HPDE6-E6E7 (cell line): Measurements from ENCODE around the gene ARMC9.
"Not testable (repeated sequence)": the region's sequence is repeated elsewhere in the genome, so short reads cannot be mapped to it uniquely, and the experiment has no call there.

Source experiments
- DNase-seq: peaks from one replicate; pipeline ENCODE4 v3.0.0; 2011; ENCODE audit warnings: missing footprints; ENCODE audit errors: extremely low spot score

The ARMC9 gene

DNA sequence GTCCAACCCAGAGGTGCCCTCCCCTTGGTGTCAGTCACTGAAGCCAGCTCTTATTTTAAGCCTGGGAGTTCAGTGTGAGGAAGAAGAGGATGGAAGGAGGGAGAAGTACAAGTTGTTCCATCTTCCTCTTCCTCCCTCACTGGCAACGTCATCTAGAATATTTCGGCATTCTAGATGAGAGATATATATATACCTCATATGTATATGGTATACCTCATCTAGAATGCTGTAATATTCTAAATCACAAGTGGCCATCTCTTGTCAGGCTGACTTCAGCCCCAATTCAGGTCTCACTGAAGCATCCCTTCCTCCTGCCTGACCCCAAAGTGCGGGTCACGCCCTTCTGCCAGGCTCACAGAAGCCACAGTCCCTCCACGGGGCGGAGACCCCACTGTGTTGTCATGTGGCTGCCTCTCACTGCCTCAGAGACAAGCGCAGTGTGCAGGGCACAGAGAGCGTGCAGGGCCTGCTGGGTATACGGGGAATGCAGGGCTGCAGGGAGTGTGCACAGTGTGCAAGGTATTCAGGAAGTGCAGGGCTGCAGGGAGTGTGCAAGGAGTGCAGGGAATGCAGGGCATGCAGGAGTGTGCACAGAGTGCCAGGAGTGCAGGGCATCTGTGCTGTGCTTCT is 164.2 kb downstream of the ARMC9 start:
- no peak for DNase-seq

DNA sequence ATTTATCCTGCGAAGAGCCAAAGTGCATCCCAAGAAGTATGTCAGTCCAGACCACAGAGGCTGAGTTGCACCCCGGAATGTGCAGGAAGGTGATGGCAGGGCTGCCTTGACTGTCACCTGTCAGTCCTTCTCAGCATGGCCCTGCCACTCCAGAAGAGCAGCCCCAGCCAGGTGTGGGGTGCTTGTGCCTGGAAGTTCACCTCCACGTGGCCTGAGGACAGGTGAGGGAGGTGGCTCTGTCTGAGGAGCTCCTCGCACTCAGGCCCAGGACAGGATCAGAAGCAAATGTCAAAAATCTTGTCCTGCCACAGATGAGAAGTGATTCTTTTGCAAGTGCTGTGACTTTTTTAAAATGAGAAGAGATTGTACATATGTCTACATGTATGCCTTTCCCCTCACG is 165.6 kb downstream of the ARMC9 start:
- no peak for DNase-seq

DNA sequence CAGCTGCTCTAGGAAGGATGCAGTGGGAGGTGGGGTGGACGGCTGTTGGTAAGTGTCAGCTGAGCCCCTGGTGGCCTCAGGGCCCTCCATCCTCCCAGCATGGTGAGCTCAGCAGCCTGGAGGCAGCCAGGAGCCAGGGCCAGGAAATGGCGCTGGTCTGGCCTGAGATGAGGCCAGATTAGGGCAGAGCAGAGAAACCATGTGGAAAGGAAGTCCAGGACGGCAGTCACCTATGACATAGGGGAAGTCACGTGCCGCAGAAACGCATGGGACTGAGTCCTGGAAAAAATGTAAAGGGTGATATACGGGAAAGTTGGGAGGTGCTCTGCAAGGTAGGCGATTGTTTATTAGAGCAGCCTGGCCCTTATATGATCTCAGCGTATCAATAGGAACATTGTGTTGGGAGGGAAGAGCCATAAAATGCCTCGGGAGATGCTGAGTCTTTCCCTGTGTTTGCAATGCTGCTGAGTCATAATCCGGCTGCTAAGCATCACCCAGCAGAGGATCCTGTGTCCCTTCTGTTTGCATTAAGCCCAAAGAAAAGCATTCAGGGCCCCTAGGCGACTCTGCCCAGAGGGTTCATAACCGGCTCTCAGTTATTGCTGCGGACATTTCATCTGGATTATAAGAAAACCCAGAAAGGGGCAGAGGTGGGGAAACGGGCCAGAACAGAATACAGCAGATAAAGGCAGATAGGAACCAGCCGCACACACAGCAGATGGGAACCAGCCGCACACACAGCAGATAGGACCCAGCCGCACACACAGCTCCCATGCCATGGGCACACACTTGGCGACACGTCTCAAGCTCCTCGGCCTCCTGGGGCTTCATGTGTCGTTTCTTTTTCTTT is 166.8 kb downstream of the ARMC9 start:
- DNase-seq = peak; percentile 94

DNA sequence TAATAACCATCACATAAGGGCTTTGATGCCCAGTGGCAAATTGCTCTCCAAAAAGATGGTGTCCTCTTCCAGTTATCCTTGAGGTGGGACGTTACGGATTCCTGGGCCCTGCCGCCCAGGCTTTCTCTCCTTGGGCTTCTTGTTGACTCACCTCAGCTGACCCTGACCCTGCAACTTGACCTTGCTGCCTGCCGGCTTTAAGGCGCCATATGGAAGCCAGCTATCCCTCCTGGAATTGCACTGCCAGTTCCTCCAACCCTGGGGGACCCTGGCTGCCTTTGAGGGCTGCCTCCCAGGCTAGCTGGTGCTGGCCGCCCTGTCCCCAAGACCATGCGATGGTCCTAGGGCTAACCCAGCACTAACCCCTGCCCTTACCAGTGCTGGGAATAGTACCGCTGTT is 168.7 kb downstream of the ARMC9 start:
- DNase-seq = no peak

DNA sequence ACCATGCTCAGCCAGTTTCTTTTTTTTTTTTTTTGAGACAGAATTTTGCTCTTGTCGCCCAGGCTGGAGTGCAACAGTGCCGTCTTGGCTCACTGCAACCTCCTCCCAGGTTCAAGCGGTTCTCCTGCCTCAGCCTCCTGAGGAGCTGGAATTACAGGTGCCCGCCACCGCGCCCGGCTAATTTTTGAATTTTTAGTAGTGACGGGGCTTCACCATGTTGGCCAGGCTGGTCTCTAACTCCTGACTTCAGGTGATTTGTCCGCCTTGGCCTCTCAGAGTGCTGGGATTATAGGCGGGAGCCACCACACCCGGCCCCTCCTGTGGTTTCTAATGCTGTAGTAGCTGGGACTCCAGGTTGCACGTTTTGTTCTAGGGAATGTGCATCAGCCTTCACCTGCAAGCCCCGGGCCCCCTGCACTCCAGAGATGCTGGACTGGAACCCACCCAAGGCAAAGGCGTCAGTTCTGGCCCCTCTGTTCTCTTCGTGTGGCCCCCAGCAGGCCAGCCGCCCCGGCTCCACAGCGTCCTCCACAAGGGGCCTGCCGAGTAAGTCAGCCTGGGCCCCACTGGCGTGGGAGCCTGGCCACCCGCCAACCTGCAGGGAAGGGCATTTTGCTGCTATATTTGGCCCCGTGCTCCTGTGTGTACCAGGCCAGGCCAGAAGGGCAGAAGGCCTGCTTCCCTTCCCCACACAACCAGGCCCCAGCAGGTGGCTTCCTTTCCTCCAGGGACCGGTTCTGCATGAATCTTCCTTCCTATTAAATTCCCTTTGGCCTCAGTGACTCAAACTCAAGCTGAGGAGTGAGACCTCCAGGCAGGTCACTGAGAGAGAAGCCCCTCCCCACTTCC is 171.4 kb downstream of the ARMC9 start:
- DNase-seq = no peak

DNA sequence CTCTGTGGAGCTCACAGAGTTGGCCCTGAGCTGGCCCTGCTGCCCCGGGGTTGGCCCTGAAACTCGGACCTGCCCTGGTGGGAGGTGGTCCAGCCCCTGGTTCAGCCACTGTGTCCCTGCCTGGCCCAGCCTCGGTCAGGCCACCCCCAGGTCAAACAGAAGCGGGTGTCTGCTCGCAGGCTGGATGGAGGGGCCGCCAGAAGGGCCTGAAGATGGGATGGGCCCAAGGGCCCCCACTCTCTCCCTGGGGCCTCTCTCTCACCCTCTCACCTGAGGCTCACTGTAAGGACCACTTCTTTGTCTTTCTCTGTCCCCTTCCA is 172.0 kb downstream of the ARMC9 start:
- DNase-seq = no peak

DNA sequence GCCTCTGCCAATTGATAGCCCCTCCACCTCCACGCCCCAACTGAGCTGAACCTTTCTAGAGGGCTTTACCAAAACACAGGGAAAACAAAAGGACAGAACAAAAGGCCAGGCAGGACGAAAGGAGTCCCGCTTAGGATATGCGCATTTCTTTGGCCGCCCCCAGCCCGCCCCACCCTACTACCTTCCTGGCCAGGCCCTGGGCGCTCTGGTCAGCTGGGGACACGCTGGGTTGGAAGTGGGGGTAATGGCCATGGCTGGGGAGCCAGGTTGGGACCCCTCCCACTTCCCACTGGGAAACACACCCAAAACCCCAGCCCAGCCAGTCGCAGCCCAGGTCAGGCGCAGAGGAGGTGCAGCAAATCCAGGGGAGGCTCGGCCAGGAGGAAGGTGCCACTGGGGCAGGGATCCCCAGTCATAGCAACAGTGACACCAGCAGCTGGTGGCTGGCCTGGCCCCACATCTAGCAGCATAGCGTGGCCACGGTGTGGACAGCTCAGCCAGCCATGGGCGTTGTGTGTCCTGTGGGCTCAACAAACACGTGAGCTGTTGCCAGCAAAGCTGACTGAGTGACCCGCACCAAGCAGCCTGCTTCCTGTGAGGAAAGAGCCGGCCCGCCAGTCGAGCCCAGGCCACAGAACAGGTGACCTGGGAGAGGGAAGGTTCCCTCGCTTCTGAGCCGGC is 172.5 kb downstream of the ARMC9 start:
- no peak for DNase-seq

DNA sequence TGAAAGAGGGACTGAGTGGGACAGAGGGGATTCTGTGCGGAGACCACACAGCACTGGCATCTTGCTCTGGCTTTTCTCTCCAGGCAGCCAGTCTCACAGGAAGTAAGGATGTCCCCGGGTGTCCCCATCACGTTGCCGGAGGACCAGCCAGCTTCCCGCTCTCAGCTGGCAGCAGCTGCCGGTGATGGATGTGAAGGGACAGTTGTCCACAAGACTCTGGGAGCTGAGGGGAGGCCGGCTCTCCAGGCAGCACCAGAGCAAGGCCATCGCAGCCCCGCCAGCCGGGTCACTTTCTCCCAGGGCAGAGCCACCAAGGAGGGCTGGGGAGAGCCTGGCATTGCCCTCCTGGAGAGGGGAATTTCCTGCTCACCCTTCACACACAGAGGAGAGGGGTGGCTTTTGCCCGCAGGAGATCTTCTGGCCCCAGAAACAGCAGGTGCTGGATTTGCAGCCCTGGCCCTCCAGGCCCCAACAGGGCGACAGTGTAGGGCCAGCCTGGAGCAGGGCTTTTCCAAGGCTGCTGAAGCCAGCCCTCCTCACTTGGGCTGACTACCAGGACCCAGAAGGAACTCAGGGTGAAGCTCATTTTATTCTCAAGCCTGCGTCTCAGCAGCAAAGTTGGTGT is 173.1 kb downstream of the ARMC9 start:
- no peak for DNase-seq

DNA sequence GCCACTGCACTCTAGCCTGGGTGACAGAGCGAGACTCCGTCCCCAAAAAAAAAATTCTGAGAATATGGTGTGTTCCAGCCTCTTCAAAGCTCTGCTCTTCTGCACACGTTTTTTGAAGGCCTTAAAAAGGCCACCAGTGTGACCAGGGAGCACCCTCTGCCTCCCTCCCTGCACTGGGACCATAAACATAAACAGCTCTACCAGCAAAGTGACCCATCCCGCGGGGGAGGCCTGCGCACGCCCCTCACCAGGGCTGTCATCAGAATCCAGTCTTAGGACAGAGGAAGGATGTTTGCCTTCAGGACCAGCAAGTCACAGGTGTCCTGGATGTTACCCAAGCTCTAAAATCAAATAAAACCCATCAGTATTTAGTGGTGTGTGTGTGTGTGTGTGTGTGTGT is 173.9 kb downstream of the ARMC9 start:
- no peak for DNase-seq

DNA sequence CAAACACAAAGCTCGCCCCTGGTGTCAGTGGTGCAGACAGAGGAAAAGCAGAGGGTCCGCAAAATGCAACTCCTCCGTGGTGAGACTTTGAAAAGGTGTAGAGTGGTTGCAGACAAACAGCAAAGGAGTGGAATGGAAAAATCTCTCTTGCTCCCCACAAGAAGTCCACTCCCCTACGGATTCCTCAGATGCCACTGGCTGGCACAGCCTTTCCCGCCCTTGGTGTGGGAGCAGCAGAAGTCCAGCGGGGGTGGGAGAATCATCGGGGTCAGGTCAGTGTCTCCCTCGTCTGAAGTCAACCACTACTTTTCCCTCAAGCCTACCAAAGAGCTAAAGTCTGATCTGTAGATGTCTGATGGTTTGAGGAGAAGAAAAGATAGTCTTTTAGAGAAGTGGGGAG is 174.8 kb downstream of the ARMC9 start:
- no peak for DNase-seq

DNA sequence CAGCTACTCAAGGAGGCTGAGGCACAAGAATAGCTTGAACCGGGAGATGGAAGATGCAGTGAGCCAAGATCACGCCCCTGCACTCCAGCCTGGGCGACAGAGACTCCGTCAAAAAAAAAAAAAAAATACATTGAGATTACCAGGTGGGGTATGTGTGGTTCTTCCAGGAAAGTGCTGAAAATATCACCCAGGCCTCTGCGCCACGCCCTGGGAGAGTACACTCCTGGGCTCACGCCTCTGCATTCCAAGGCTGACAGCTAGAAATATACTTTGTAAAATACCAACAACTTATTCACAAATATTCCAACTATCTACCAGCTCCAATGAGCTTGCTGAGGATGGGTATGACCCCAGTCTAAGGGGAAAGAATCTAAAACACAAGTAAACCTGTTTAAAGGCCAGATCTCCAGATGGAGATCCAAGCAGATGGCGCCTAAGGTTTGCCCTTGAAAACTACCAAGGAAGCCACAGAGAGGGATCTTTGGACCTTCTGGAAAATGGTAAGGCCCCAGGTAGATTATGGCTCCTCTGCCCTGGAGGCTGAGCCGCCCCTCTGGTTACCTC is 175.4 kb downstream of the ARMC9 start:
- DNase-seq = no peak

DNA sequence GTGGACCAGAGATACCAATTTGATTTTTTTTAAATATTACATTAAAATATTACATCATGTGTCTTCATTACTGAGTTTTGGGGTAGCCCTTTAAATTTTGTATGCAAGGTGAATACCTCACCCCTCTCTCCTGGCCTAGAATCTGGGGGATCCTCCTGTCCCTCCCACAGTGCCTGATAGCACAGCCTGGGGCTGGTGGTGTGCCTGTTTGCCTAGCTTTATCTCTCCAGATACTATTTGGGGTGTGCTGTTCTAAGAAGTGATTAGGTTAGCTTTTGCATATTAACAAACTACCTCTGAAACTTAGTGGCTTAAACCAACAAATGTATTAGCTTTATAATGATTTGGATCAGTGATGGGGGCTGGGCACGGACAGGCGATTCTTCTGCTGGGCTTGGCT is 176.3 kb downstream of the ARMC9 start:
- DNase-seq = no peak

DNA sequence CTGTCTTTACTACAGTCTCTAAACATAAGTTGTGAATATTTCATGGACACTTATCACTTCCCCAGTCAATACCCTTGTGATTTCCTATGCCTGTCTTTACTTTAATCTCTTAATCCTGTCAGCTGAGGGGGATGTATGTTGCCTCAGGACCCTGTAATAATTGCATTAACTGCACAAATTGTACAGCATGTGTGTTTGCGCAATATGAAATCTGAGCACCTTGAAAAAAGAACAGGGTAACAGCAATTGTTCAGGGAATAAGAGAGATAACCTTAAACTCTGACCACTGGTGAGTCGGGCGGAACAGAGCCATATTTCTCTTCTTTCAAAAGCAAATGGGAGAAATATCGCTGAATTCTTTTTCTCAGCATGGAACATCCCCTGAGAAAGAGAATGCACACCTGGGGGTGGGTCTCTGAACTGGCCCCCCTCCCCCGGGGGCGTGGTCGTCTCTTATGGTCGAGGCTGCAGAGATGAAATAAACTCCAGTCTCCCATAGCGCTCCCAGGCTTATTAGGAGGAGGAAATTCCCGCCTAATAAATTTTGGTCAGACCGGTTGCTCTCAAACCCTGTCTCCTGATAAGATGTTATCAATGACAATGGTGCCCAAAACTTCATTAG is 177.7 kb downstream of the ARMC9 start:
- not testable (repeated sequence) for DNase-seq

DNA sequence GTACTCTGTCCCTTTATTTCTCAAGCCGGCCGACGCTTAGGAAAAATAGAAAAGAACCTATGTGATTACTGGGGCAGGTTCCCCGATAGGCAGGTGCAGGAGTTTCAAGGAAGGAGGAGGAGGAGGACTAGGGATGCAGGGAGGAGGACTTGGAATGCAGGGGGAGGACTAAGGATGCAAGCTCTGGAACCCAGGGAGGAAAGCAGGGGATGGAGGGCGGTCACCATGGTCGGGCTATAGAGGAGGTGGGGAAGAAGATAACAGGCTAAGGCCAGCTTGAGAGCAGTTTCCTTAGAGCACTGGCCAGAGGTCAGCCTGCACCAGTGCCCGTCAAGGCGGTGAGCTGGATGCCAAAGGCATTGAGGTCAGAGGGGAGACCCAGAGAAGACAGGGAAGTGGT is 178.4 kb downstream of the ARMC9 start:
- no peak for DNase-seq

DNA sequence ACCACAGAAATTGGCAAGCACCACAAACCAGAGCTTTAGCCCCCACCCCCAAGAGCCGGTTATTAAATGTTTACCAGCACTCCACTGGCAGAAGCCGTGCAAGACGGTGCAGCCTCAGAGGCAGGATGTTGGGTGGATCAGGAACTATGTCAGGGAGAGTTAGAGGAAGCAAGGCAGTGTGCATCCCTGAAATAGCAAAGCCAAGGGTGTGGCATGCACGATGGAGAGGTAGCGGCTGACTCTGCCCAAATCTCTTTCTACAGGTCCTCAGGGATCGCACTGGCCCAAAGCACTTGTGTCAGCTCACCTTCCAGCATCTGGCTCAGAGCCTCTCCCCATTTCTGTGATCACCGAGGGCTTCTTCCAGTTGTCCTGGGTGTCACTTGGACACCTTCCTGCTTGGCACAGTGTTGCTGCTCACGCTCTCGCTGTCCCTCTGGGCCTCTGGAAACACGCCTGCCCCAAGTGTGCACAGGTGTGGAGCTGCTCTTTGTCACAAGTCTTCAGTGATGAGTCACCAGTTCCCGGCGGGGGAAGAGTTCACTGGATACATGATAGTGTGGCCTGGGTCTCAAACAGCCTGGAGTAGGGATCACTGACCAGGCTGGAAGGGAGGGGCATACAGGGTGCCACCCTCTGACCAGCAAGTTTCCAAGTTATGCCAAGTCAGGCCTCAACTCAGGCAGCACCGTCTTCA is 179.7 kb downstream of the ARMC9 start:
- no peak for DNase-seq

DNA sequence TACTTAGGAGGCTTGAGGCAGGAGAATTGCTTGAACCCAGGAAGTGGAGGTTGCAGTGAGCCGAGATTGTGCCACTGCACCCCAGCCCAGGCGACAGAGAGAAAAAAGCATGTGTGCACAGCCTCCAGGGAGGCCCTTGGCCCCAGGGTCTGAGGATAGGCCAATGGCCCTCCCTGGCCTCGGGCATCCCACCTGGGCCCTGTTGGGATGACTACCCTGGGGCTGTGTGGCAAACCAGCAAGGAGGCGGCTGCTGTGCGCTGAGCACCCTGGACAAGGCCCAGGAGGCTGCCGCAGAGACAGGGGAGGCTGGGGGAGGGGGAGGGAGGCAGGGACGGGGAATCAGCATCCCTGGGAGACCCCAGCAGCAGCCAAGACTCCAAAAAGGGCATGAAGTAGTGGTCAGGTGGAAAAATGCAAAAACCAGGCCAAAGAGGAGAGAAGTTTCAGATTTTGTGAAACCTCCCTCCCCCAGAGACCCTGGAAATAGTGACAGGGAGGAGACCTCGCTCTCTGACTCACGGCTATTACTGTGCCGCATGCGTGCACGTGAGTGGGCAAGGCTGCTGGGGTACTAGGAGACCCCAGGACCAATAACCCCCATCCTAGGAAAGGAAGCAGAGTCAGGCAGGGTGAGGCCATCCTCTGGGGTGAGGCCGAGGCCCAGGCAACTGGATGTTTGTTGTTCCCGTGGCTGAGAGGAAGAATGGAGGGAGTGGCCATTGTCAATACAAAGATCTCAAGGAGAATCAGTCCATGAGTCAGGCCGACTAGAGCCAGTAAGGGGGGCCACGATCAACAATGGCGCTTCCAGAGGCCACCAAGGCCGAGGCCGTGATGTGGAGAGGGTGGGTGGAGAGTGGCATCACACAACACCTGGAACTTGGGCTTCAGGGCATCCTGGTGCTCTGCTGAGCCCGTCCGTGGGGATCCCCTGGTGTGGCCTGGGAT is 181.1 kb downstream of the ARMC9 start:
- no peak for DNase-seq

DNA sequence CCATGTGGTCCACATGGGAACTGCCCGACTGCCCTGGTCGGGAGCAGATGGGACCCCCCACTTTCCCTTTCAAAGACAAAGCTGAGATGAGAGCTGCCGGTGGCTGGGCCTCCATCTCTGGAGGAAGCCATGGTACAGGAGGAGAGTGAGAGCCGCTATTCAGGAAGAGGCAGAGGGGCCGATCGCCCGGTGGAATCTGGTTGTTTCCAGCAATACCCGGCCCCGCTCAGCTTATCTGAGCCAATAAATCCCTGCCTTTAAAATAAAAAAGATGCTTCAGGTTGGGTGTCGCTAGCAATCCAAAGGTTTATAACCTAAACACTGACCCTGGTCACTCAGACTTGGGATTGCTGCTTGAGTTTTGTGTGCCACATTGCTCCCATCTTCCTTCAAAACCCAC is 181.9 kb downstream of the ARMC9 start:
- DNase-seq = no peak

DNA sequence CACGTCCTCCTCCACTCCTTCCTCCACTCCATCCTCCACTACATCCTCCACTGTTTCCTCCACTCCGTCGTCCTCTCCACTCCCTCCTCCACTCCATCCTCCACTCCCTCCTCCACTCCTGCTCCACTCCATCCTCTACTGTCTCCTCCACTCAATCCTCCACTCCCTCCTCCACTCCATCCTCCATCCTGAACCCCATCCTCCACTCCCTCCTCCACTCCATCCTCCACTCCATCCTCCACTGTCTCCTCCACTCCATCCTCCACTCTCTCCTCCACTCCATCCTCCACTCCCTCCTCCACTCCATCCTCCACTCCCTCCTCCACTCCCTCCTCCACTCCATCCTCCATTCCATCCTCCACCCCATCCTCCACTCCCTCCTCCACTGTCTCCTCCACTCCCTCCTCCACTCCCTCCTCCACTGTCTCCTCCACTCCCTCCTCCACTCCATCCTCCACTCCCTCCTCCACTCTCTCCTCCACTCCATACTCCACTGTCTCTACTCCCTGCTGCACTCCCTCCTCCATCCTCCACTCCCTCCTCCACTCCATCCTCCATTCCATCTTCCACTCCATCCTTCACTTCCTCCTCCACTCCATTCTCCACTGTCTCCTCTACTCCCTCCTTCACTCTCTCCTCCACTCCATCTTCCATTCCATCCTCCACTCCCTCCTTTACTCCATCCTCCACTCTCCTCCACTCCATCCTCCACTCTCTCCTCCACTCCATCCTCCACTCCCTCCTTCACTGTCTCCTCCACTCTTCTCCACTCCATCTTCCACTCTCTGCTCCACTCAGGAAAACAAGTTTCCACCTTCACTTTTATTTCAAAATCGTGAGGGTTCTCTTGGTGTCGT is 182.8 kb downstream of the ARMC9 start:
- DNase-seq = no peak
